ENCODE results near the gene ZNF888.
"Not testable (repeated sequence)": the region's sequence is repeated elsewhere in the genome, so short reads cannot be mapped to it uniquely, and the experiment has no call there.

Gene ZNF888

DNA sequence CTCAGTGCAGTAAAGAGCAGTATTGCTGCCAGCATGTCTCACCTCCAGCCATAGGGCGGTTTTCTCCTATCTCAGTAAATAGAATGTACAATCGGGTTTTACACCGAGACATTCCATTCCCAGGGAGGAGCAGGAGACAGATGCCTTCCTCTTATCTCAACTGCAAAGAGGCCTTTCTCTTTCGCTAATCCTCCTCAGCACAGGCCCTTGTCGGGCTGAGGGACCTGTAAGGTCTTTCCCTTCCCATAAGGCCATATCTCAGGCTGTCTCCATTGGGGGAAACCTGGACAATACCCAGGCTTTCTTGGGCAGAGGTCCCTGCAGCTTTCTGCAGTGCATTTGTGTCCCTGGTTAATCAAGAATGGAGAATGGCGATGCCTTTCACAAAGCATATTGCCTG is 50.2 kb downstream of the ZNF888 start:
- not testable (repeated sequence) for DNase-seq (ENCODE audit: low read depth)

DNA sequence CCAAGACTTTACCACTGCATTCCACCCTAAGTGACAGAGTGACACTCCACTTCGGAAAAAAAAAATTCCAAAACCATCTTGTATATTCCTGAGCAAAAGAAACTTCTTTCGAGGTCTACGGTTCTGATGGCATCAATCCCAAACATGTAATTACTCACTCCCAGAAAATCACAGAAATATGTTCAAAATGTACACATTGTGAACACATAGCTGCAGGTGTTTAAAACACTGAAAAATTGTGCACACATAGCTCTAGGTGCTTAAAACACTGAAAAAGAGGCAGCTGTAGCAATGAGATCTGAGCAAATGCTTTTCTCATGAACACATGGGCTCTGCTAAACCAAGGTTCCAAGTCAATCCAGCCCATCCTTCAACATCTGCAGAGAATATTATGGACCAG is 51.8 kb downstream of the ZNF888 start:
- DNase-seq (ENCODE audit: low read depth), result no peak

DNA sequence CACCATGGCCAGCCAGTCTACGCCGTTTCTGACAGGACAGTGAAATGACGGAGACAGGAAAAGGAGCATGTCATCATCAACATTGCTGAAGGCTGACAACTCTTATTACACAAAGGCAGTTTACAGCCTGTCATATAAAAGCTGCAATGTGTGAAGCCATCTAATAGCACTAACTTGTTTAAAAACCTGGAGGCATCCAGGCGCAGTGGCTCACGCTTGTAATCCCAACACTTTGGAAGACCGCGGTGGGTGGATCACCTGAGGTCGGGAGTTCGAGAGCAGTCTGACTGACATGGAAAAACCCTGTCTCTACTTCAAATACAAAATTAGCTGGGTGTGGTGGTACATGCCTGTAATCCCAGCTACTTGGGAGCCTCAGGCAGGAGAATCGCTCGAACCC is 55.2 kb downstream of the ZNF888 start:
- not testable (repeated sequence) for DNase-seq (ENCODE audit: low read depth)

DNA sequence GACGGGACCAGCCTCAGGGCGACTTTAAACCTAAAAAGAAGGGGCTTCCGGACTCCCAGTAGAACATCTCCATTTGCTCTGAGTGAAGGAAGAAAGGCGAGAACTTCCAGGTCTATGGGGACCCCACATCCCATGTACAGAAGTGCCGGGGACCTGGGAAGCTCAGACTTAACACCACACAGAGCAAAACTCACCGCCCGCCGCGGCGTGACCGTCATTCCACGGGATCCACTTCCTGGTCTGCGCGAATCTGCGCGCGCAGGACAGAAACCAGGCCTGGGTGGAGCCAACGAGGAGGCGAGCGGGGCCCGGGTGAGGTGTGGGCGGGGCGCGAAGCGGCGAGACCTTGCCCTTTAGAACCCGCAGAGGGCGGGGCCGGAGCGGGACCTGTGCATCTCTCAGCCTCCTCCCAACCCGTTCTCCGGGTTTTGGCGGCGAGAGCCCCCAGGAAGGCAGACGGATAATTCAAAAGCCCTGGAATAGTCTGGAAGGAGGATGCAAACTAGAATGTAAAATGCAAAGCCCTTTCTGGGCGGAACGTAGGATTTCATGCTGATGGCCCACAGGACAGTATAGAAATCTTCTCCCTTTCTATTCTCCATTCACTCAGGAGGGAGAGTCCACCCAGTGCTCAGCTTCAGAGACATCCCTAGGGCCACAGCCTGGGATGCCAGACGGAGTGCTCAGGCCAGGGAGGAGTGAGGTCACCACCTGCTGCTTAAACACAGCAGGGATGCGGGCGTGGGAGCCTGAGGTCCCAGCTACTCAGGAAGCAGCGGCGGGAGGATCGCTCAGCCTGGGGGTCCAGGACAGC is 65.6 kb downstream of the ZNF888 start, which contains the start of gene ZNF468:
Gene ZNF468 (minus strand): TSS at position 242 of the 814 bp plus-strand sequence. CDS start 3,347 bp downstream, outside the sequence.
- peak; percentile 56 for DNase-seq (ENCODE audit: low read depth)

DNA sequence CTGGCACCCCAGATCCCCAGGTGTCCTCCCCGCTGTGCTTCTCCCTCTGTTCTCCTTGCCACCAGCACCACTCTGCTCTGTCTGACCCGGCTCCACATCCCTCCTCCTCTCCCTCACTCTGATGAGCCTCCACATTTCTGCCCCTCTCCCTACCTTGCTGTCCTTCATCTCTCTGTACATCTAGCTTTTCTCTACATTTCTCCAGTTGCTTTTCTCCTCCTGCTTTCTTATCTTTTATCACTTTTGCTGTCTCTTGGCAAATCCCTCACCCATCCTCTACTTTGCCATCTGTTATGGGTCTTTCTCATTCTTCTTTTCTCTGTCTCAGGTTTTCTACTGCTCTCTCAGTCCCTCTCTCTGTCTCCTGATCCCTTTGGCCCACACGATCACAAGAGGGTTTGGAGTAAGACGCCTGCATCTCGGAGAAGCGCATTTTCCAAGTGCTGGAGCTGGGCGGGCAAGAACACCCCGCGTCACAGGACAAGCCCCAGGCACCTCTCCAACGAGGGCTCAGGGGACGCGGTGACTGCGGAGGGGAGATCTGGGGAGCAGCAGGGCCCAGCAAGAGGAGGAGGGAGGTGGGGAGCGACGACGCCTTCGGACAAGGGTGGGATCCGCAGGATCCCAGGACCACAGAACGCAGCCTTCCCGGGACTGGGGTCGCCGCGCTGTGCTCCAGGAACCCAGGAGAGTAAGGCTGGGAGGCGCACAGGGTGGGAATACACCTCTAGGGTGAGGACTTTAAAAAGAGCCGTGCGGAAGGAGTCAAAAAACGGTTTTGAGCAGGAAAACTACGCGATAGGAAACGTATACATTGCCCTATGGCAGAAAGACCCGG is 66.5 kb downstream of the ZNF888 start:
- peak; percentile 14 for DNase-seq (ENCODE audit: low read depth)
